Stimulated activated CD4-positive, alpha-beta T cell treated with anti-CD3 and anti-CD28 coated beads, TNF-alpha, amount 100 ng/mL, for 48 hours (primary cell): ENCODE results near the gene PLOD1.
"Not testable (repeated sequence)": the region's sequence is repeated elsewhere in the genome, so short reads cannot be mapped to it uniquely, and the experiment has no call there.

Source experiments
- DNase-seq, 3 donors: peaks; one replicate each; pipeline ENCODE4 v3.0.0-alpha.2; 2020; ENCODE audit warnings: low read depth in 3 of 3

PLOD1 gene

DNA sequence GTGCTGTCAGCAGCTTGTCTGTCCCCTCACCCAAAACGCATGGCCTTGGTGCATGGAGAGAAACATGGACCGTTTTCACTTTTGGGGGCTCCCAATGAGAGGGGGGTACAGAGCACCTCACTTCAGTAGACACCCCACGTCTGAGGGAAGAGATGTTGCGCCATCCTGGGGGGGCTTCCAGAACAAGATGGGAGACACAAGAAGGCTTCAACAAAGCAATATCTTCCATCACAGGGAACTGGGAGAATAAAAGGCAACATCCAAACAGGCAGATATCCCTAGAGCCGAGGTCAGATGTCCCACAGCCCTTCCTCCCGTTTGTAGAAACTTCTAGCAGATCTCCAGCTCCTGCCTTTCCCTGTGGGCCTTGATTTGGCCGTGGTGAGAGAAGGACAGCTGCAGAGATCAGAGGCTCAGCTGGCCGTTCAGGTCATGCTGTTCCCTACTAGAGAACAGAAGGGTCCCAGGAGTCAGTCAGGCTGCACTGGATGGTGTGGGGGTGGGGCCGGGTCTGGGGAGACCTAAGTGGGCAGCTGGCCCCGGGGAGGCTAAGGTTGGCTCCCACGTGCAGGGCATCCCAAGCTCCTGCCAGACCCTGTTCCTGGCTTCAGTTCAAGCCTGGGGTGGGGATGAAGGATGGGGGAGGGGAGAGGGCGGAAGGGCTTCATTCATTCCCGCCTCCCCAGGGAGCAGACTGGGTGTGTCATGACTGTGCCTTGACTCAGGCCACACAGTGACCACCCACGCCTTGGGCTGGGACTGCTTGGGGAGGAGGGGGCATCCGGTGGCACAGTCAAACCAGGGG lies 4.4 kb downstream of the PLOD1 start:
- no peak for DNase-seq

DNA sequence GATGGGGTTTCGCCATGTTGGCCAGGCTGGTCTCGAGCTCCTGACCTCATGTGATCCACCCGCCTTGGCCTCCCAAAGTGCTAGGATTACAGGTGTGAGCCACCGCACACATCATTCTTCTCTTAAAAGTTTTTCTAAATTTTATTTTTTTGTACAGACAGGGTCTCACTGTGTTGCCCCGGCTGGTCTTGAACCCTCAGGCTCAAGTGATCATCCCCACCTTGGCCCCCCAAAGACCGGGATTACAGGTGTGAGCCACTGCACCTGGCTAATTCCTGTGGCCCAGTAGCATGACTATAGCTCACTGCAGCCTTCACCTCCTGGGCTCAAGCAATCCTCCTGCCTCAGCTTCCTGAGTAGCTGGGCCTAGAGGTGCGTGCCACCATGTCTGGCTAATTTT lies 5.3 kb downstream of the PLOD1 start:
- not testable (repeated sequence) for DNase-seq

DNA sequence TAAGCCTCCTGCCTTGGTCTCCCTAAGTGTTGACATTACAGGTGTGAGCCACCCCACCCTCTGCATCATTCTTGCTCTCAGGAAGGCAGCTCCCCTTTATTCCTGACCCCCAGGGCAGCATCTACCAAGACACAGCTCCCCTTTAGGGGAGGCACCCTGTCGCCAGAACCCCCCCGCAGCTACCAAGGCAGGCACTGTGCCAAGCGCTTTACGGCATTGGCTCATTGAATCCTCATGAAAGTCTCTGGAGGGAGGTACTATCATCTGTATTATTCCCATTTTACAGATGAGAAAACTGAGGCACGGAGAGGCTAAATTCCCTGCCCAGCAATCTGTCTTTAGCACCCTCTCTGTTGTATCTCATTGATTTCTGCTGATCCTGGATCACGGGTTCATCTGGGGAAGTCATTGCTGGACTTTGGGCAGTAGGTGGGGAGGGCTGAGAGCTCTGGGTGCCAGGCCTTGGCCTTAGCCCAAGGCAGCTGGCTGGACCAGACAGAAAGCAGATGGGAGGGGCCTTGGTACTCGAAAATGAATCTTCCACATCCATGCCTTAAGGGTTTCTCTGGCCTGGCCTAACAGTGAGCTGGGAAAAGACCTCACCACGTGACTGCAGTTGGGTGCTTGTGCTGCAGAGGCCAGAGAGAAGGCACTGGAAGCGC lies 5.9 kb downstream of the PLOD1 start:
- DNase-seq, result no peak

GRCh38 chr1:11942280-11942679 lies 7.8 kb downstream of the PLOD1 start:
- no peak for DNase-seq

DNA sequence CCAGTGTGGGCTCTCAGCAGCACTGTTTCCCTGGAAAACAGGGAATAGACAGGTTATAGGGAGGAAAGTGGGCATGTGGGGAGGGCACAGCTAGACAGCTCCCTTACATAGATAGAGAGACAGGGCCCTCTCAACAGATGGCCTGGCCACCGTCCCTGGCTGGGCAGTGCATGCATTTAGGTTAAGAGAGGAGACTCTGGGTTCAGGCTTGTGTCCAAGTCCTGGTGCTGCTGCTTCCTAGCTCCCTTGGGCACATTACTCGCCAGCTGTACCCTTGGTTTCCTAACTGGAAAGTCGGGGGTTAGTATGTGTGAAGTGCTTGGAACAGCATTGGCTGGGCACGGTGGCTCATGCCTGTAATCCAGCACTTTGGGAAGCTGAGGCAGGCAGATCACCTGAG lies 9.1 kb downstream of the PLOD1 start:
- DNase-seq, result no peak

- no peak for DNase-seq
These were observed 9.9 kb downstream of the PLOD1 start for GRCh38 chr1:11944358-11944931.

DNA sequence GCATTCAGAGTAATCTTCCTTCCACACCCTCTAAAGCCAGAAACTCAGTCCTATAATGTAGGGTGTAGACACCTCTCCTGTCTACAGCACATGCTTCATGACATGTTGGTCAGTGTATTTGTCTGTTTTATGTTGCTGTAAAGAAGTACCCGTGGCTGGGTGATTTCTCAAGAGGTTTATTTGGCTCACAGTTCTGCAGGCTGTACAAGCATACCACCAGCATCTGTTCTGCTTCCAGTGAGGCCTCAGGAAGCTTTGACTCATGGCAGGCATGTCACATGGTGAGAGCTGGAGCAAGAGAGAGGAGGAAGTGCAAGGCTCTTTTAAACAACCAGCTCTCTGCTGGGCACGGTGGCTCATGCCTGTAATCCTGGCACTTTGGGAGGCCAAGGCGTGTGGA lies 12.1 kb downstream of the PLOD1 start:
- no peak for DNase-seq

DNA sequence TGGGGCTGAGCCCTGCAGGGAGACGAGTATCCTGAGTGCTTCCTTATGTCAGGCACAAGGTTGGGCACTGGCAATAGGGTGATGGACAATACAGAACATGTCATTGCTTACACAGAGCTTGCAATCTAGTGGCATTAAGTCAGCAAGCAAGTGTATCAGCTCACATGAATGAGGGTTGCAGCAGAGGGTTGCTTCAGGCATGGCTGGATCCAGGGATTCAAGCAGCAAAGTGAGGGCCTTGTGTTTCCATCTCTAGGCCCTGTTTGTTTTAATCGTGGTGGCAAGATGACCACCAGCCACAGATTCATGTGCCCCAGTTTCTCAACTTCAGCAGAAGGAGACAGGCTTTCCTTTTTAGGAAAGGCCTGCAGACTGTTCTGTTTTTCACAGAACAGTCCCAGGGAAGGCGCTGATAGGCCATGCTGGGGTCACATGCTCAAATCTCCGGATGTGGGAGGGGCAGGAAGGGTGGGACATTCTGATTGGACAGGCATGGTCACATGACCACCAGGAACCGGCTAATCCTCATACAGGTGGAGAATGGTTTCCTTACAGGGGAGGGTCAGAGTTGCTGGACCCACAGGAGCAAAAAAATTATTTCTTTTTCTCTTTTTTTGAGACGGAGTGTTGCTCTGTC lies 14.4 kb downstream of the PLOD1 start:
- DNase-seq, result no peak

GRCh38 chr1:11951901-11952300 lies 17.4 kb downstream of the PLOD1 start:
- no peak for DNase-seq

- no peak for DNase-seq
These were observed 18.1 kb downstream of the PLOD1 start for GRCh38 chr1:11952455-11953109.

DNA sequence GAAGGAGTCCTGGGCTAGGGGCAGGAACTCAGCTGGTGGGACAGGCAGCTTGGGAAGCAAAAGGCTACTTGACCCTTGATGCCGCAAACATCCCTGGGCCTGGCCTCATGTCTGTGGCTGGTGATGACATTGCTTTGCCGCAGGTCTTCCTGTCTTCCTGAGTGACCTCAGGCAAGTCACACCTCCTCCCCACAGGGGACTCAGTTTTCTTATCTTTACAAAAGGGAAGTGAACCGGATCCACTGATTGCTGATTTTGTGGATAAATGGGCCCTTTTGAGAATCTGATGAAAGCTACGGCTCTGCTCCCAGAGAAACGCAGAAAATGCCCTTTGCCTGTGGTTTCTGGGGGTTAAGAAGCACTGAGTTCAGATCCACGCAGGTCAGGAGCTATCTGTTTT lies 20.7 kb downstream of the PLOD1 start:
- DNase-seq, result no peak

- DNase-seq, result no peak
These were observed 22.9 kb downstream of the PLOD1 start for GRCh38 chr1:11957398-11957797.

GRCh38 chr1:11957897-11958296 lies 23.4 kb downstream of the PLOD1 start:
- no peak for DNase-seq

GRCh38 chr1:11960276-11960675 lies 25.8 kb downstream of the PLOD1 start:
- DNase-seq, result no peak

DNA sequence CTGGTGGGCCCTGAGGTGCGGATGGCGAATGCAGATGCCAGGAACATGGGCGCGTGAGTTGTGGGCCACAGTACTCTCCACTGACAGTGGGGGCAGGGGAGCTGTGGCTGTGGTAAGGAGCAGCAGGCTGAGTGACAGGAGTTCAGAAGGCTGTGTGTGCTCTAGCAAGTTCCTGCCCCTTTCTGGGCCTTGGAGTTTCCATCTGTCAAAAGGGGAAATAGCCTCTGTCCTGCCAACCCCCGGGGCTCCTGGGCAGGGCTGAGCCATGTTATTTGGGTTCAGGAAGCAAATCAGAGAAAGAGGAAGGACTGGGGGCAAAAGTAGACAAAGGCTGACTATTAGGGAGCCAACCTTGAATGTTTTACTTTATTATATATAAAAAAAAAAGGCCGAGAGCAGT lies 26.2 kb downstream of the PLOD1 start:
- no peak for DNase-seq

GRCh38 chr1:11961230-11961629 lies 26.7 kb downstream of the PLOD1 start:
- no peak for DNase-seq

- DNase-seq, result no peak
These were observed 29.1 kb downstream of the PLOD1 start for GRCh38 chr1:11963622-11964021.

GRCh38 chr1:11964656-11965055 lies 30.1 kb downstream of the PLOD1 start:
- no peak for DNase-seq

- no peak for DNase-seq
These were observed 32.6 kb downstream of the PLOD1 start for GRCh38 chr1:11967028-11967547.

- no peak for DNase-seq
These were observed 36.1 kb downstream of the PLOD1 start for GRCh38 chr1:11970441-11971185.

GRCh38 chr1:11977625-11978024 lies 43.1 kb downstream of the PLOD1 start:
- no peak for DNase-seq
